Measurements from ENCODE around the gene C16orf46. TPM values are rescaled to one million over a fixed set of nuclear protein-coding genes. Genes with fewer than 3 reads are reported as not detected.

C16orf46 gene
- total and polyA plus RNA-seq, 2 of the 13 experiments (the other 11 are each of a cell fraction or from before 2014, with no cell fraction given), result 0.38 to 0.55 TPM

- TF ChIP-seq E2F2 (CRISPR knock-in tag; IDR thresholded peaks at IDR 0.05; ENCODE audit: borderline replicate concordance) (no peak), ZSCAN30 (CRISPR knock-in tag; IDR thresholded peaks at IDR 0.05) (no peak), ZNF563 (CRISPR knock-in tag; IDR thresholded peaks at IDR 0.05) (peak; percentile 94), ZKSCAN1 (IDR thresholded peaks at IDR 0.05; ENCODE audit: low read length) (no peak), RNF219 (CRISPR knock-in tag; IDR thresholded peaks at IDR 0.05) (no peak), GABPA (IDR thresholded peaks at IDR 0.05; ENCODE audit: low read depth, low read length) (peak; percentile 54), GABPA (CRISPR knock-in tag; IDR thresholded peaks at IDR 0.05; ENCODE audit: low read depth) (peak; percentile 85), ZBTB21 (CRISPR knock-in tag; IDR thresholded peaks at IDR 0.05) (no peak), MLLT10 (CRISPR knock-in tag; IDR thresholded peaks at IDR 0.05) (no peak), ZNF672 (CRISPR knock-in tag; IDR thresholded peaks at IDR 0.05) (no peak), TCF7L2 (IDR thresholded peaks at IDR 0.05; ENCODE audit: low read depth, low read length) (no peak), HHEX (CRISPR knock-in tag; IDR thresholded peaks at IDR 0.05) (no peak), SALL2 (CRISPR knock-in tag; IDR thresholded peaks at IDR 0.05) (peak; percentile 86), ATF4 (CRISPR knock-in tag; IDR thresholded peaks at IDR 0.05) (peak in 1 of 2 experiments; percentile 46; a peak in 1 of 4 replicates), ZNF280B (CRISPR knock-in tag; IDR thresholded peaks at IDR 0.05; ENCODE audit: borderline replicate concordance) (no peak), ZNF260 (CRISPR knock-in tag; IDR thresholded peaks at IDR 0.05; ENCODE audit: borderline replicate concordance, low read depth) (no peak), DPF2 (CRISPR knock-in tag; IDR thresholded peaks at IDR 0.05; ENCODE audit: borderline replicate concordance, low read depth) (no peak), AGO1 (IDR thresholded peaks at IDR 0.05; ENCODE audit: low read depth, low read length, poor library complexity, severe bottlenecking) (no peak), ZNF607 (CRISPR knock-in tag; IDR thresholded peaks at IDR 0.05; ENCODE audit: borderline replicate concordance) (peak; percentile 83), EP300 (IDR thresholded peaks at IDR 0.05; ENCODE audit: low read depth in 2 of 2, low read length in 2 of 2) (no peak), EP300 (CRISPR knock-in tag; IDR thresholded peaks at IDR 0.05; ENCODE audit: borderline replicate concordance) (no peak), ZNF619 (CRISPR knock-in tag; IDR thresholded peaks at IDR 0.05) (no peak), ZNF256 (CRISPR knock-in tag; conservative IDR thresholded peaks at IDR 0.05) (no peak), TRIM24 (CRISPR knock-in tag; IDR thresholded peaks at IDR 0.05) (no peak), SP2 (CRISPR knock-in tag; IDR thresholded peaks at IDR 0.05) (peak; percentile 89), KLF9 (CRISPR knock-in tag; IDR thresholded peaks at IDR 0.05; ENCODE audit: low read depth) (no peak)
These were observed 19.1 kb upstream of the C16orf46 start, which contains the start of gene GCSH (continued) for GRCh38 chr16:81095953-81096714.

All from HepG2 (cell line).